Prostate gland (tissue), 2 donors: ENCODE measurements around the gene NDEL1.

Experiments used
- CTCF ChIP-seq, 4 experiments: fragments of 200-600 bp in 2 of 4; fragments of 450-650 bp in 2 of 4; sonication (generic) in 2 of 4; IDR thresholded peaks; 1 replicate in 3 of 4; 2 replicates in 1 of 4; pipeline ENCODE4 v1.5.1; 2016 to 2019; ENCODE audit warnings: antibody characterized with exemption in 4 of 4, mild to moderate bottlenecking in 2 of 4, moderate library complexity in 2 of 4
- POLR2A ChIP-seq: fragments of 450-650 bp; IDR thresholded peaks from one replicate; pipeline ENCODE4 v1.6.1; 2016; ENCODE audit warnings: antibody characterized with exemption, mild to moderate bottlenecking

GRCh38 chr17:8409966-8410882, 25.5 kb upstream of the NDEL1 start:
- TF ChIP-seq CTCF (IDR thresholded peaks at IDR 0.05) (peak; percentile 73 to 94 (median 85)), POLR2A (no peak)
